ENCODE results near the gene KCND3.

The KCND3 gene

GRCh38 chr1:111956155-111956771 lies 33.2 kb downstream of the KCND3 start:
- no peak for DNase-seq

- no peak for DNase-seq
These were observed 33.7 kb downstream of the KCND3 start for GRCh38 chr1:111955755-111956154.

GRCh38 chr1:111953797-111954196 lies 35.7 kb downstream of the KCND3 start:
- DNase-seq, result no peak

- DNase-seq, result no peak
These were observed 37.3 kb downstream of the KCND3 start for GRCh38 chr1:111952125-111952657.

GRCh38 chr1:111948209-111949171 lies 41.0 kb downstream of the KCND3 start:
- DNase-seq, result no peak

- no peak for DNase-seq
These were observed 45.4 kb downstream of the KCND3 start for GRCh38 chr1:111943846-111944749.

GRCh38 chr1:111943066-111943465 lies 46.4 kb downstream of the KCND3 start:
- DNase-seq, result no peak

GRCh38 chr1:111938536-111938935 lies 50.9 kb downstream of the KCND3 start:
- DNase-seq, result no peak

- DNase-seq, result no peak
These were observed 51.3 kb downstream of the KCND3 start for GRCh38 chr1:111938123-111938522.

- DNase-seq, result no peak
These were observed 52.2 kb downstream of the KCND3 start for GRCh38 chr1:111937147-111937725.

- DNase-seq, result no peak
These were observed 55.2 kb downstream of the KCND3 start for GRCh38 chr1:111934106-111934852.

- DNase-seq, result no peak
These were observed 59.1 kb downstream of the KCND3 start for GRCh38 chr1:111930356-111930755.

GRCh38 chr1:111928531-111928930 lies 60.9 kb downstream of the KCND3 start:
- DNase-seq, result no peak

GRCh38 chr1:111927652-111928051 lies 61.8 kb downstream of the KCND3 start:
- DNase-seq, result no peak

GRCh38 chr1:111924786-111925185 lies 64.7 kb downstream of the KCND3 start:
- no peak for DNase-seq

- DNase-seq, result no peak
These were observed 65.7 kb downstream of the KCND3 start for GRCh38 chr1:111923766-111924165.

GRCh38 chr1:111921948-111922347 lies 67.5 kb downstream of the KCND3 start:
- no peak for DNase-seq

GRCh38 chr1:111920221-111921024 lies 69.0 kb downstream of the KCND3 start:
- no peak for DNase-seq

GRCh38 chr1:111911776-111912515 lies 77.5 kb downstream of the KCND3 start:
- DNase-seq, result no peak

- DNase-seq, result no peak
These were observed 78.4 kb downstream of the KCND3 start for GRCh38 chr1:111911061-111911460.
